HG03045 (cell line): ENCODE results near the gene AAK1.
"Not testable (repeated sequence)": the region's sequence is repeated elsewhere in the genome, so short reads cannot be mapped to it uniquely, and the experiment has no call there.

Source experiments
- ATAC-seq: cut with Tn5 transposase; IDR thresholded peaks from one replicate; pipeline ENCODE4 v1.9.1; 2021; ENCODE audit warnings: mild to moderate bottlenecking, moderate library complexity; ENCODE audit not compliant: unreplicated experiment

Gene AAK1

GRCh38 chr2:69459936-69460335 is 183.6 kb downstream of the AAK1 start:
- ATAC-seq = no peak

- no peak for ATAC-seq
Measured at GRCh38 chr2:69456950-69457445, 186.5 kb downstream of the AAK1 start.

GRCh38 chr2:69456154-69456553 is 187.4 kb downstream of the AAK1 start:
- no peak for ATAC-seq

- ATAC-seq = no peak
Measured at GRCh38 chr2:69454976-69455375, 188.6 kb downstream of the AAK1 start.

- ATAC-seq = peak; percentile 81
Measured at GRCh38 chr2:69453475-69454129, 189.9 kb downstream of the AAK1 start.

DNA sequence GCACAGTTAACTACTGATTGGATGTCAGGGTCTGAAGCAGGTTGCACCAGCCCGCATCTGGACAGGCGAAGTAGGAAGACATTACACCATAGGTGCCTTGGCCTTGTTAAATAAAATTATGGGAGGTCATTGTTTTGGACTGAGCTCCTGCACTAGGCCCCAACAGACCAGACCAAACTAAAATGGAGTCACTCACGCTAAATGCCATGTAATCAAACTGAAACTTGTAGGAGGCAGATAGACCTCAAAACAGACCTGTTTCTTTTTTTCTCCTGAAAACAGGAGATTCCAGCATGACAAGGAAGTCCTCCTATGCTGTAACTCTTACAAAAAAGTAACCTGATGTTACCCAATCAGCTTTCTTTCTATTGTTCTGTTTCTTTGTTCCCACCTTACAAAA is 190.9 kb downstream of the AAK1 start:
- no peak for ATAC-seq

DNA sequence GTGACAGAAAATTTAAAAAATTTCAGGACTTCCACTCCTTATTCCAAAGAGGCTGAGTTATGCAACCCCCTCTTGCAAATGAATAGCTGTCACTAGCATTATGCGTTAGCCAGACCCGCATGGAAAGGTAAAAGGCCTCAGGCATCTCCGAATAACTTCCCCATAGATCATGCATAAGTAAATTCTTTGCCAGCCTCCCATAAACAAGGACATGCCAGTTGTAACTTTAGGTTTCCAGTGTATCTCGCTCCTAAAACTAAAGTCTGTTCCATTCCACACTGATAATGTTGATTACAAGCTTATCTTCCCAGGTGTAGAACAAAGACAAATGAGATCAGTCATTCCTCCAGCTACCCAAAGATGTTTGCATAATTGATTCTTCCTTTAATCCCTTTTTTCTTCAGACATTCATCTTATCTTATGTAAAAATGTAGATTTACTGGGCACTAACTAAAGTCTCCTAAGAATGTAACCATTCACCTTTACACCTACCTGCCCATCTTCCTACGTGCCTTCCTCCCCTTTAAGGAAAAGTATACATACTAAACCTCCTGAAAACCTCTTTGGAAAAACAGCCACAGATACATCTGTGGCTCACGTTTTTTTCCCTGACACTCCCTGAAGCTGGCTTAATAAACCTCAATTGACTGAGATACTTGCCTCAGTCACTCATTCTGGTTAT is 192.7 kb downstream of the AAK1 start:
- ATAC-seq = no peak

GRCh38 chr2:69449906-69450305 is 193.6 kb downstream of the AAK1 start:
- ATAC-seq = no peak

DNA sequence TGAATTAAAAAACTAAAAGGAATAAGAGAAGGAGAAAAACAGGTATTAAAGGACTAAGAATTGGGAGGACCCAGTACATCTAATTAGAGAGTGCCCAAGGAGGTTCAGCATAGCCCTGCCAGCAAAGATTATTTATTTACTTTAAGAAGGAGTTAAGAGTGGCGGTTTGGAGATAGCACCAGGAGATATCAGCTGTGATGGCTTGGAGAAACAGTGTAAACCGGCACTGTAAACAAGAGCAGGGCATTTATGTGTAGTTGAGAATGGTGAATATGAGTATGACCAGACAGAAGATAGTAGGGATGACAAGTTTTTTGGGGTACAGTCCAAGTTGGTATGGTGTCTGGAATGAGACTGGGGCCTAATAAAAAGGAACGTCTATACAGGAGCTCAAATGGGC is 199.9 kb downstream of the AAK1 start:
- not testable (repeated sequence) for ATAC-seq

DNA sequence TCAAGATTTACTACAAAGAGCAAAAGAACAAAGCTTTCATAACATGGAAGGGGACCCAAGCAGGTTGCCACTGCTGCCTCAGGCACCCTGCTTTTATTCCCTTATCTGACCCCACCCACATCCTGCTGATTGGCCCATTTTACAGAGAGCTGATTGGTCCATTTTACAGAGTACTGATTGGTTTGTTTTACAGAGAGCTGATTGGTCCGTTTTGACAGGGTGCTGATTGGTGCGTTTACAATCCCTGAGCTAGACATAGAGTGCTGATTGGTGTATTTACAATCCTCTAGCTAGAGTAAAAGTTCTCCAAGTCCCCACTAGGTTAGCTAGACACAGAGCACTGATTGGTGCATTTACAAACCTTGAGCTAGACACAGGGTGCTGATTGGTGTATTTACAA is 204.0 kb downstream of the AAK1 start:
- not testable (repeated sequence) for ATAC-seq

GRCh38 chr2:69438580-69438979 is 205.0 kb downstream of the AAK1 start:
- ATAC-seq = no peak

DNA sequence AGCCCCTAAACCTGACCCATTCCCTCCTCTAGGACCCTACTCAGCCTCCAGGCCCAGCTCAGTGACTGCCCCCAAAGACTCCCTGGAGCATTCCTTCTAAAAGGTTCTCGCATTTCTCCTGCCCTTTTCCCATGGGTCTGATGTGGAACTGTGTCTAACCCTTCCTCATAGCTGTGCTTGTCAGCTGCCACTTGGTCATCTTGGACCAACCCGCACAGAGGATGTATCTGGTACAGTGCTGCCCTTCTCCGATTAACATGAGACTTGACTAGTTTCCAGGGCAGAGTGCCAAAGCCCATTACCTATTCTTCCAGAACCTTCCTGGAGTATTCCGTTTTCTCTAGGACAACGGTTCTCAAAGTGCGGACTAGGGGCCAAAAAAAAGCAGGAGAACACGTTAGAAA is 205.8 kb downstream of the AAK1 start:
- no peak for ATAC-seq

GRCh38 chr2:69436938-69437750 is 206.4 kb downstream of the AAK1 start, which contains the start of gene NFU1:
Gene NFU1, minus strand, starts transcription at chr2:69437435. Its CDS starts 13 bp downstream, at chr2:69437422.
- ATAC-seq = peak; percentile 94

GRCh38 chr2:69436596-69436937 is 207.0 kb downstream of the AAK1 start:
- no peak for ATAC-seq

GRCh38 chr2:69434753-69435152 is 208.8 kb downstream of the AAK1 start:
- ATAC-seq = no peak

GRCh38 chr2:69429491-69430183 is 213.9 kb downstream of the AAK1 start:
- no peak for ATAC-seq

GRCh38 chr2:69428981-69429380 is 214.6 kb downstream of the AAK1 start:
- ATAC-seq = no peak

GRCh38 chr2:69424419-69424818 is 219.1 kb downstream of the AAK1 start:
- no peak for ATAC-seq

DNA sequence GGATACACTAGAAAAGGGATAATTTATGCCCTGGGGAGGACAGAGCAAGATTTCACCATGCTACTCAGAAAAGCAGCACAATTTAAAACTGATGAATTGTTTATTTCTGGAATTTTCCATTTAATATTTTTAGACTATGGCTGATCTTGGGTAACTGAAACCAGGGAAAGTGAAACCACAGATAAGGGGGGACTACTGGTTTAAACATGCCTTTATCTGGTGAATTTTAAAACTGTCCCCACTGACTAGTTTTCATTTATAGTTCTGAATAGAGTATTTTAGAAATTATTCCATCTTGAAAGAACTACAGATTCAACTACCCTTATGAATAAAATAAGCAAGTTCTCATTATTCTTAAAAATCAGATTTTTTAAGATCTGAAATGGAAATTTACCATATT is 221.3 kb downstream of the AAK1 start:
- ATAC-seq = no peak

DNA sequence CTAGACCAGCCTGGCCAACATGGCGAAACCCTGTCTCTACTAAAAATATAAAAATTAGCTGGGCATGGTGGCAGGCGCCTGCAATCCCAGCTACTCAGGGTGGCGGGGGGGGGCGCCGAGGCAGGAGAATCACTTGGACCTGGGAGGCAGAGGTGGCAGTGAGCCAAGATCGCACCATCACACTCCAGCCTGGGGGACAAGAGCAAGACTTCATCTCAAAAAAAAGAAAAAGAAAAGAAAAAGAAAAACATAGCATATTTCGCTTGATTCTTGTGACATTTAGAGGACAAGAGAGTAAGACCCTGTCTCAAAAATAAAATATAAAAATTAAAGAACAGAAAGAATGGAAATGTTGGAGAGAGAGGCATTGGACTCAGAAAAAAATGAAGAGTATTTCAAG is 224.4 kb downstream of the AAK1 start:
- not testable (repeated sequence) for ATAC-seq

- ATAC-seq = no peak
Measured at GRCh38 chr2:69416147-69416546, 227.4 kb downstream of the AAK1 start.
